ENCODE measurements around the gene TCF20. TPM values are rescaled to one million over a fixed set of nuclear protein-coding genes. Genes with fewer than 3 reads are reported as not detected.

Gene TCF20
- total RNA-seq, 1 donor from 2014 or later, result 53.7 TPM

DNA sequence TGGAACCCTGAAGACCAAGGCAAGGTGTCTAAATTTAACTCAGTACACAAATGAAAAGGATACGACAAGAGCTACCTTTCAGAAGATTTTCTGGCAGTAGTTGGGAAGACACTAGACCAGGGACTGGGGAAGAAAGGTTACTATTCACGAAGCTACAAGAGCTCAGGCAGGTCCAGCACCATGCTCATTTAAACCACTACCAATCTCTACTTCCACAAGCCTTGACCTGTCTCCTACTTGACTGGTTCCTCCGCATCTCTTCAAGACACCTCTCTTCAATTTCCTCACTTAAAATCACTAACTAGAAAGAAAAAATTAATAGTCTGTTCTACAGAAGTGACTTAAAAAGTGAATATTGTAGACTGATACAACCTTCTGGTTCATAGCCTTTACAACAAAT, 22.9 kb downstream of the TCF20 start:
- no peak overlapping the region for H3K4me3 Mint-ChIP-seq
- Histone ChIP-seq H3K27me3 (no peaks in the 10 kb centered on the region), H3K36me3 (no peaks in the 10 kb centered on the region), H3K9ac (no peak overlapping the region), H3K9me3 (ENCODE audit: low read depth) (no peaks in the 10 kb centered on the region), H3K4me2 (no peak overlapping the region), H3K4me3 (no peak overlapping the region), H3K79me2 (ENCODE audit: low read depth) (peaks cover 97% of the 10 kb centered on the region), H2AFZ (replicated peaks) (no peak overlapping the region), H3K4me1 (no peaks in the 10 kb centered on the region), H4K20me1 (ENCODE audit: low read depth) (peaks cover 90% of the 10 kb centered on the region), H3F3A (ENCODE audit: low read depth) (no peaks in the 10 kb centered on the region), H3K27ac (no peak overlapping the region)
- TF ChIP-seq, protein P1, sequence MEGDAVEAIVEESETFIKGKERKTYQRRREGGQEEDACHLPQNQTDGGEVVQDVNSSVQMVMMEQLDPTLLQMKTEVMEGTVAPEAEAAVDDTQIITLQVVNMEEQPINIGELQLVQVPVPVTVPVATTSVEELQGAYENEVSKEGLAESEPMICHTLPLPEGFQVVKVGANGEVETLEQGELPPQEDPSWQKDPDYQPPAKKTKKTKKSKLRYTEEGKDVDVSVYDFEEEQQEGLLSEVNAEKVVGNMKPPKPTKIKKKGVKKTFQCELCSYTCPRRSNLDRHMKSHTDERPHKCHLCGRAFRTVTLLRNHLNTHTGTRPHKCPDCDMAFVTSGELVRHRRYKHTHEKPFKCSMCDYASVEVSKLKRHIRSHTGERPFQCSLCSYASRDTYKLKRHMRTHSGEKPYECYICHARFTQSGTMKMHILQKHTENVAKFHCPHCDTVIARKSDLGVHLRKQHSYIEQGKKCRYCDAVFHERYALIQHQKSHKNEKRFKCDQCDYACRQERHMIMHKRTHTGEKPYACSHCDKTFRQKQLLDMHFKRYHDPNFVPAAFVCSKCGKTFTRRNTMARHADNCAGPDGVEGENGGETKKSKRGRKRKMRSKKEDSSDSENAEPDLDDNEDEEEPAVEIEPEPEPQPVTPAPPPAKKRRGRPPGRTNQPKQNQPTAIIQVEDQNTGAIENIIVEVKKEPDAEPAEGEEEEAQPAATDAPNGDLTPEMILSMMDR (IDR thresholded peaks at IDR 0.05), result no peak
- no peak for TF ChIP-seq EZH2 (IDR thresholded peaks at IDR 0.05)
- no peak for TF ChIP-seq EZH2phosphoT487 (IDR thresholded peaks at IDR 0.05)
- H3K9me3 Mint-ChIP-seq, result no peaks in the 10 kb centered on the region
- H3K27me3 Mint-ChIP-seq (ENCODE audit: insufficient read depth, low read depth), result no peaks in the 10 kb centered on the region
- H3K36me3 Mint-ChIP-seq, result peaks cover 19% of the 10 kb centered on the region
- no peak overlapping the region for H3K27ac Mint-ChIP-seq
- peaks cover 4% of the 10 kb centered on the region for H3K4me1 Mint-ChIP-seq
- no peak for DNase-seq (ENCODE audit: low spot score)

- Mint-ChIP-seq H3K9me3 (peaks cover 9% of the 10 kb centered on the region), H3K4me1 (no peaks in the 10 kb centered on the region), H3K27me3 (ENCODE audit: insufficient read depth, low read depth) (no peaks in the 10 kb centered on the region), H3K4me3 (no peak overlapping the region), H3K27ac (no peak overlapping the region), H3K36me3 (peaks cover 25% of the 10 kb centered on the region)
- Histone ChIP-seq H2AFZ (replicated peaks) (no peak overlapping the region), H3K27me3 (no peaks in the 10 kb centered on the region), H3K4me2 (no peak overlapping the region), H3K79me2 (ENCODE audit: low read depth) (peaks cover 98% of the 10 kb centered on the region), H3K4me1 (no peaks in the 10 kb centered on the region), H3K9me3 (ENCODE audit: low read depth) (no peaks in the 10 kb centered on the region), H3F3A (ENCODE audit: low read depth) (no peaks in the 10 kb centered on the region), H3K4me3 (no peak overlapping the region), H4K20me1 (ENCODE audit: low read depth) (peaks cover 72% of the 10 kb centered on the region), H3K36me3 (no peaks in the 10 kb centered on the region), H3K9ac (no peak overlapping the region), H3K27ac (no peak overlapping the region)
- DNase-seq (ENCODE audit: low spot score), result no peak
- TF ChIP-seq EZH2phosphoT487 (IDR thresholded peaks at IDR 0.05), result no peak
- TF ChIP-seq, protein P1 (IDR thresholded peaks at IDR 0.05), result no peak
- TF ChIP-seq EZH2 (IDR thresholded peaks at IDR 0.05), result no peak
Measured at GRCh38 chr22:42243802-42244060, 26.7 kb downstream of the TCF20 start.

- Mint-ChIP-seq H3K36me3 (peaks cover 23% of the 10 kb centered on the region), H3K9me3 (peaks cover 20% of the 10 kb centered on the region), H3K4me3 (no peak overlapping the region), H3K4me1 (peaks cover 11% of the 10 kb centered on the region), H3K27me3 (ENCODE audit: insufficient read depth, low read depth) (no peaks in the 10 kb centered on the region), H3K27ac (no peak overlapping the region)
- Histone ChIP-seq H4K20me1 (ENCODE audit: low read depth) (peaks cover 63% of the 10 kb centered on the region), H3K4me3 (no peak overlapping the region), H3K36me3 (no peaks in the 10 kb centered on the region), H3K9me3 (ENCODE audit: low read depth) (peaks cover 8% of the 10 kb centered on the region), H3K27ac (no peak overlapping the region), H2AFZ (replicated peaks) (no peak overlapping the region), H3K27me3 (no peaks in the 10 kb centered on the region), H3K4me1 (peaks cover 15% of the 10 kb centered on the region), H3K79me2 (ENCODE audit: low read depth) (peaks cover 99% of the 10 kb centered on the region), H3K9ac (no peak overlapping the region), H3F3A (ENCODE audit: low read depth) (peaks cover 17% of the 10 kb centered on the region), H3K4me2 (peak overlapping the region; percentile 48)
- no peak for TF ChIP-seq EZH2phosphoT487 (IDR thresholded peaks at IDR 0.05)
- TF ChIP-seq, protein P1 (IDR thresholded peaks at IDR 0.05), result no peak
- no peak for TF ChIP-seq EZH2 (IDR thresholded peaks at IDR 0.05)
- DNase-seq (ENCODE audit: low spot score), result no peak
Measured at GRCh38 chr22:42236848-42237247, 33.6 kb downstream of the TCF20 start.

DNA sequence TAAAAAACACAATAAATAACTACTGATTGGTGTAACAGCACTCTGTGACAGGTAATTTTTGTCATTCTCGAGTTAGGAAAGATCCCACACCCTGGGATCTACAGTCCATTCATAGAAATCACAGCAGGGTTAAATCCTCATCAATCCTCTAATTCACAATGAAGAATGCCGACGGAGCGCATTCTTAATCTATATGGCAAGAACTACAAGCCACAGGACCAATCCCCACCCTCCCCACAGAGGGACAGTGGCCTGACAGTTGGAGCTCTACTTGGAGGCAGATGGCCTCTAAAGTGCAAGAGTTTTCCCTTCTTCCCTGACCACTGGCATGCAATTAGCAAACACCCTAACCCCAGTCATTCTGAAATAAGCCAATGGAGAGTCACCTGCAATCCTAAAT, 34.2 kb downstream of the TCF20 start:
- Histone ChIP-seq H3K27me3 (no peaks in the 10 kb centered on the region), H3K27ac (no peak overlapping the region), H2AFZ (replicated peaks) (no peak overlapping the region), H3K79me2 (ENCODE audit: low read depth) (peaks cover 98% of the 10 kb centered on the region), H4K20me1 (ENCODE audit: low read depth) (peaks cover 61% of the 10 kb centered on the region), H3K4me1 (peaks cover 15% of the 10 kb centered on the region), H3K9me3 (ENCODE audit: low read depth) (peaks cover 8% of the 10 kb centered on the region), H3K4me3 (no peak overlapping the region), H3K9ac (no peak overlapping the region), H3K4me2 (peak overlapping the region; percentile 48), H3K36me3 (no peaks in the 10 kb centered on the region), H3F3A (ENCODE audit: low read depth) (peaks cover 17% of the 10 kb centered on the region)
- H3K27ac Mint-ChIP-seq, result no peak overlapping the region
- H3K36me3 Mint-ChIP-seq, result peaks cover 23% of the 10 kb centered on the region
- no peaks in the 10 kb centered on the region for H3K27me3 Mint-ChIP-seq (ENCODE audit: insufficient read depth, low read depth)
- no peak overlapping the region for H3K4me3 Mint-ChIP-seq
- peaks cover 20% of the 10 kb centered on the region for H3K9me3 Mint-ChIP-seq
- TF ChIP-seq EZH2phosphoT487 (IDR thresholded peaks at IDR 0.05), result no peak
- TF ChIP-seq, protein P1 (IDR thresholded peaks at IDR 0.05), result no peak
- no peak for TF ChIP-seq EZH2 (IDR thresholded peaks at IDR 0.05)
- H3K4me1 Mint-ChIP-seq, result peaks cover 11% of the 10 kb centered on the region
- DNase-seq (ENCODE audit: low spot score), result peak; percentile 54

Measured in neural progenitor cell (in vitro differentiated cells).